ENCODE measurements around the gene ZNF701.

DNA sequence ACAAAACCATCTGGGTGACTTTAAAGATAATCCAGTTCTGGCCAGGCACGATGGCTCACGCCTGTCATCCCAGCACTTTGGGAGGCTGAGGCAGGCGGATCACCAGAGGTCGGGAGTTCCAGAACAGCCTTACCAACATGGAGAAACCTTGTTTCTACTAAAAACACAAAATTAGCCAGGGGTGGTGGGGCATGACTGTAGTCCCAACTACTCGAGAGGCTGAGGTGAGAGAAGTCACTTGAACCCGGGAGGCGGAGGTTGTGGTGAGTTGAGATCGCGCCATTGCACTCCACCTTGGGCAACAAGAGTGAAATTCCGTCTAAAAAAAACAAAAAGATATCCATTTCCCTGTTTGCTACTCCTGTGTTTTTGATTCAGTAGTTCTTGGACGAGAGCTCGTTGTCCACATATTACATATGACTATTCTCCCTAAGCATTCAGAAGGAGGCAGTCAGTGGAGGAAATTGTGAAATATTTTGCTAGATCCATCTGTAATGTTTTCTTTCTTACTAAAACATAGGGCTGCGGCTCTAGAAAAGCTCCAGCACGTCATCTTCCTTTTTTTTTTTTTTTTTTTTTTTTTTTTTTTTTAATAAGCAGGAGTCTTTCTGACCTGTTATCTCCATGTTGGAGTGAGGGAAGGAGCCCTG, 33.6 kb downstream of the ZNF701 start:
- TF ChIP-seq ZNF274 (IDR thresholded peaks at IDR 0.05; ENCODE audit: low read depth, low read length) (no peak), YY1 (IDR thresholded peaks at IDR 0.05; ENCODE audit: insufficient read depth, insufficient read length) (no peak), SUZ12 (IDR thresholded peaks at IDR 0.05; ENCODE audit: extremely low read depth, insufficient read depth, insufficient read length) (no peak)
